ENCODE measurements around the gene IQCH.

IQCH gene

GRCh38 chr15:67254238-67255175 lies at the start of gene IQCH, which contains the start of gene AAGAB:
IQCH (plus strand) TSS chr15:67254786; CDS start chr15:67254897, 111 bp downstream.
AAGAB (minus strand) TSS chr15:67254661; CDS start chr15:67254631, 30 bp downstream.
- Histone ChIP-seq H3K9me2 (ENCODE audit: low read depth, low read length) (no peaks in the 10 kb centered on the region), H2AFZ (ENCODE audit: low read length) (peak within 1 kb of the TSS; percentile 77; the same call in 1 of the 2 replicates), H3K36me3 (ENCODE audit: insufficient read depth, low read length) (no peaks in the 10 kb centered on the region), H3K9me3 (ENCODE audit: low read length) (no peaks in the 10 kb centered on the region), H3K4me1 (ENCODE audit: insufficient read depth, low read length, severe bottlenecking) (peaks cover 22% of the 10 kb centered on the region), H3K4me3 (ENCODE audit: low read depth, low read length, poor library complexity, severe bottlenecking) (peak within 1 kb of the TSS; percentile 96), H3K9ac (ENCODE audit: low read length) (peak within 1 kb of the TSS; percentile 86), H3K4me2 (ENCODE audit: low read length) (peak within 1 kb of the TSS; percentile 99), H3K27me3 (ENCODE audit: insufficient read depth, low read length) (no peaks in the 10 kb centered on the region), H3K79me2 (ENCODE audit: insufficient read depth, low read length) (peaks cover 45% of the 10 kb centered on the region), H4K20me1 (ENCODE audit: insufficient read depth, low read length) (no peaks in the 10 kb centered on the region), H3F3A (ENCODE audit: insufficient read depth, low read length) (no peaks in the 10 kb centered on the region), H3K27ac (ENCODE audit: low read depth, low read length, poor library complexity, severe bottlenecking) (peak within 1 kb of the TSS; percentile 55)
- TF ChIP-seq, protein P1, sequence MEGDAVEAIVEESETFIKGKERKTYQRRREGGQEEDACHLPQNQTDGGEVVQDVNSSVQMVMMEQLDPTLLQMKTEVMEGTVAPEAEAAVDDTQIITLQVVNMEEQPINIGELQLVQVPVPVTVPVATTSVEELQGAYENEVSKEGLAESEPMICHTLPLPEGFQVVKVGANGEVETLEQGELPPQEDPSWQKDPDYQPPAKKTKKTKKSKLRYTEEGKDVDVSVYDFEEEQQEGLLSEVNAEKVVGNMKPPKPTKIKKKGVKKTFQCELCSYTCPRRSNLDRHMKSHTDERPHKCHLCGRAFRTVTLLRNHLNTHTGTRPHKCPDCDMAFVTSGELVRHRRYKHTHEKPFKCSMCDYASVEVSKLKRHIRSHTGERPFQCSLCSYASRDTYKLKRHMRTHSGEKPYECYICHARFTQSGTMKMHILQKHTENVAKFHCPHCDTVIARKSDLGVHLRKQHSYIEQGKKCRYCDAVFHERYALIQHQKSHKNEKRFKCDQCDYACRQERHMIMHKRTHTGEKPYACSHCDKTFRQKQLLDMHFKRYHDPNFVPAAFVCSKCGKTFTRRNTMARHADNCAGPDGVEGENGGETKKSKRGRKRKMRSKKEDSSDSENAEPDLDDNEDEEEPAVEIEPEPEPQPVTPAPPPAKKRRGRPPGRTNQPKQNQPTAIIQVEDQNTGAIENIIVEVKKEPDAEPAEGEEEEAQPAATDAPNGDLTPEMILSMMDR (IDR thresholded peaks at IDR 0.05; ENCODE audit: low read length): no peak
- TF ChIP-seq EZH2 (IDR thresholded peaks at IDR 0.05; ENCODE audit: borderline replicate concordance, low read length): no peak

- no peak overlapping the region for H3K27ac ChIP-seq (ENCODE audit: low read depth, low read length, poor library complexity, severe bottlenecking)
- no peak overlapping the region for H2AFZ ChIP-seq (ENCODE audit: low read length)
- H3K27me3 ChIP-seq (ENCODE audit: insufficient read depth, low read length): no peaks in the 10 kb centered on the region
- H3K36me3 ChIP-seq (ENCODE audit: insufficient read depth, low read length): peaks cover 50% of the 10 kb centered on the region
- no peaks in the 10 kb centered on the region for H3F3A ChIP-seq (ENCODE audit: insufficient read depth, low read length)
- H3K9me2 ChIP-seq (ENCODE audit: low read depth, low read length): no peaks in the 10 kb centered on the region
- H3K9ac ChIP-seq (ENCODE audit: low read length): no peak overlapping the region
- no peaks in the 10 kb centered on the region for H4K20me1 ChIP-seq (ENCODE audit: insufficient read depth, low read length)
- no peaks in the 10 kb centered on the region for H3K4me1 ChIP-seq (ENCODE audit: insufficient read depth, low read length, severe bottlenecking)
- no peaks in the 10 kb centered on the region for H3K9me3 ChIP-seq (ENCODE audit: low read length)
- H3K4me2 ChIP-seq (ENCODE audit: low read length): no peak overlapping the region
- H3K4me3 ChIP-seq (ENCODE audit: low read depth, low read length, poor library complexity, severe bottlenecking): no peak overlapping the region
- no peaks in the 10 kb centered on the region for H3K79me2 ChIP-seq (ENCODE audit: insufficient read depth, low read length)
- TF ChIP-seq, protein P1 (IDR thresholded peaks at IDR 0.05; ENCODE audit: low read length): no peak
- no peak for TF ChIP-seq EZH2 (IDR thresholded peaks at IDR 0.05; ENCODE audit: borderline replicate concordance, low read length)
Observed at GRCh38 chr15:67207555-67208207, 46.9 kb upstream of the IQCH start.

- H3K9me2 ChIP-seq (ENCODE audit: low read depth, low read length): no peaks in the 10 kb centered on the region
- no peaks in the 10 kb centered on the region for H4K20me1 ChIP-seq (ENCODE audit: insufficient read depth, low read length)
- H3K27ac ChIP-seq (ENCODE audit: low read depth, low read length, poor library complexity, severe bottlenecking): no peak overlapping the region
Observed at GRCh38 chr15:67208396-67208795, 46.2 kb upstream of the IQCH start.

More at GRCh38 chr15:67208396-67208795, 46.2 kb upstream of the IQCH start:
- no peak overlapping the region for H3K4me2 ChIP-seq (ENCODE audit: low read length)
- no peaks in the 10 kb centered on the region for H3K27me3 ChIP-seq (ENCODE audit: insufficient read depth, low read length)
- no peaks in the 10 kb centered on the region for H3K9me3 ChIP-seq (ENCODE audit: low read length)
- H3K79me2 ChIP-seq (ENCODE audit: insufficient read depth, low read length): no peaks in the 10 kb centered on the region
- no peaks in the 10 kb centered on the region for H3F3A ChIP-seq (ENCODE audit: insufficient read depth, low read length)
- peaks cover 45% of the 10 kb centered on the region for H3K36me3 ChIP-seq (ENCODE audit: insufficient read depth, low read length)
- H3K4me3 ChIP-seq (ENCODE audit: low read depth, low read length, poor library complexity, severe bottlenecking): no peak overlapping the region
- no peak for TF ChIP-seq EZH2 (IDR thresholded peaks at IDR 0.05; ENCODE audit: borderline replicate concordance, low read length)
- TF ChIP-seq, protein P1 (IDR thresholded peaks at IDR 0.05; ENCODE audit: low read length): no peak
- H3K4me1 ChIP-seq (ENCODE audit: insufficient read depth, low read length, severe bottlenecking): no peaks in the 10 kb centered on the region
- no peak overlapping the region for H2AFZ ChIP-seq (ENCODE audit: low read length)
- H3K9ac ChIP-seq (ENCODE audit: low read length): no peak overlapping the region
